NK-92 (cell line): ENCODE results near the gene DOCK4.
"Not testable (repeated sequence)": the region's sequence is repeated elsewhere in the genome, so short reads cannot be mapped to it uniquely, and the experiment has no call there.

Experiments
- DNase-seq: peaks from one replicate; lab custom pipeline; 2025; ENCODE audit not compliant: unreplicated experiment; lab: John Stamatoyannopoulos, UW

Gene DOCK4

GRCh38 chr7:112206238-112206990, at the start of gene DOCK4, which contains the start of gene ZNF277:
Gene DOCK4, minus strand, starts transcription at chr7:112206399. Its CDS starts 261 bp downstream, at chr7:112206138.
Gene ZNF277, plus strand, starts transcription at chr7:112206695. Its CDS starts 22 bp downstream, at chr7:112206717.
- DNase-seq = peak; percentile 91

DNA sequence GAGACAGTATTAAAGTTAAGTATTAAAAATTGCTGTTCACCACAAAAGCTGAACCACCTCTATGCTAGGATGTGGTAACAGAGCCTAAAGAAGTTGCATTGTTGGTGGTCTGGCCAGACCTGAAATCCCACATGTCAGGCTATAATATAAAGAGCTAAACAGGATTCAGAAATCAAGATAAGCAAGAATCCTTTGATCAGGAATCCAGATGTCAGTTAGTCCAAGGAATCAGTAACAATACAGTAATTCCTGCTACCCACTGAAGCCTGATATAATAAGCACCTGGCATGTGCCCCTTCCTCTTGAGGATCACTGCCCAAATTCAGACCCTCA, 49.2 kb upstream of the DOCK4 start:
- no peak for DNase-seq

DNA sequence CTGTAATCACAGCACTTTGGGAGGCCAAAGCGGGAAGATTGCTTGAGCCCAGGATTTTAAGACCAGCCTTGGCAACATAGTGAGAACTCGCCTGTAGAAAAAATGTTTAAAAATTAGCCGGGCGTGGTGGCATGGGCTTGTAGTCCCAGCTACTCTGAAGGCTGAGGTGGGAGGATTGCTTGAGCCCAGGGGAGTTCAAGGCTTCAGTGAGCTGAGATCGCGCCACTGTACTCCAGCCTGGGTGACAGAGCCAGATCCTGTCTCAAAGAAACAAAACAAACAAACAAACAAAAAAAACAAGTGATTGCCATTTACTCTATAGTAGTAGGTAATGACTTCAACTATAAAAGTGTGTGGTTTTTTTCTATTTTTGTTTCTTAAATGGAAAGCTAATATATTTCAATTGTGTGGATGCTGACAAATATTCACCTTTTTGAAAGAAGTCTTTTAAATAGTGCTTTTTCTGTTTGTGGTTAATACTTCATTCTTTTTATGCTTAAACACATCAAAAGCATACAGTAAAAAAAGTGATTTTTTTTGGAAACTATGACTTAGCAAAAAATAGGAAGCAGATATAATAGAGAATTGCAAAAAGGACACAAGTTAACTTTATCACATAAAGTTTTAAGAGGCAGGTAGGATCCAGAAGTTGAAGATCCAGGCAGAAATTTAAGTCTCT, 48.6 kb upstream of the DOCK4 start:
- no peak for DNase-seq

- DNase-seq = no peak
These were observed 48.0 kb upstream of the DOCK4 start for GRCh38 chr7:112254156-112254555.

GRCh38 chr7:112252691-112253090, 46.5 kb upstream of the DOCK4 start:
- no peak for DNase-seq

GRCh38 chr7:112252141-112252540, 45.9 kb upstream of the DOCK4 start:
- no peak for DNase-seq

GRCh38 chr7:112249967-112250366, 43.8 kb upstream of the DOCK4 start:
- not testable (repeated sequence) for DNase-seq

DNA sequence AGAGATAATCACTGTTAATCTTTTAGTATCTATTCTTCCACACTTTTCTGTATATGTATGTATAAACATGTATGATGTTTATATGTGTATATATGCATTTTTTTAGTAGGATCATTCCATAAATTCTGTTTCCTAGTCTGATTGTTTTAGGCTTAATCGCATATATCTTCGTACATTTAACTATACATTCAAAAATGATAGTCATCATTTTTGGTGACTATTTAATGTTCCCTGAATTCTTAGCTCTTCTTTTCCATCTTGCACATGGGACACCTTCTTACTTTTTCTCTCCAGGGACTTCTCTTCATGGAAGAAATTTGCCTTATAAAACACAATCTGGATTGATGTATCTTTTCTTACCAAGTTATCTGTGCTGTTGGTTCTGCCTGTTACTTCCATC, 42.4 kb upstream of the DOCK4 start:
- no peak for DNase-seq

DNA sequence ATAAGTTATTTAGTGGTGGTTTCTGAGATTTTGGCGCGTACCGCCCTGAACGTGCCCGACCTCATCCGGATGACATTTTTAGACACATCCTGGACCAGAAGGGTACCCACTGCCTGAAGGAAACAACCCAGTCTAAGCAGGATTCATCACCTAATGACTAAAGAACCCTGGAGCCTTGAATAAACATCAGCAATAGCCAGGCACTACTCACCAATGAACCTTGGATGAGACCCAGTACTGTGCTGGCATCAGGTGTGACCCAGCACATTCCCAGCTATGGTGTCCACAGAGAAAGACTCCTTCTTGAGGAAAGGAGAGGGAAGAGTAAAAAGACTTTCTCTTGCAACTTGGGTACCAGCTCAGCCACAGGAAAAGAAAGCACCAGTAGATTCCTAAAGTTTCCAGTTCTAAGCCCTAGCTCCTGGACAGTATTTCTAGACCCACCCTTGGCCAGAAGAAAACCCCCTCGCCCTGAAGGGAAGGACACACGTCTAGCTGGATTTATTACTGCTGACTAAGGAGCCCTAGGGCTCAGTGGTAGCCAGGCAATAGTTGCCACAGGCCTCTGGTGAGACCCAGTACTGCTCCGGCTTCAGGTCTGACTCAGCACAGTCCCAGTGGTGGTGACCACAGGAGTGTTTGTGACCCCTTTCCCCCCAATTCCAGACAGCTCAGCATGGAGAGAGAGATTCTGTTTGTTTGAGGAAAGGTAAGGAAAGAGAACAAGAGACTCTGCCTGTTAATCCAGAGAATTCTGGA, 32.8 kb upstream of the DOCK4 start:
- DNase-seq = no peak

GRCh38 chr7:112238330-112238729, 32.1 kb upstream of the DOCK4 start:
- no peak for DNase-seq

GRCh38 chr7:112236597-112236996, 30.4 kb upstream of the DOCK4 start:
- no peak for DNase-seq

GRCh38 chr7:112234147-112234546, 27.9 kb upstream of the DOCK4 start:
- no peak for DNase-seq

GRCh38 chr7:112233048-112233697, 27.0 kb upstream of the DOCK4 start:
- DNase-seq = no peak

DNA sequence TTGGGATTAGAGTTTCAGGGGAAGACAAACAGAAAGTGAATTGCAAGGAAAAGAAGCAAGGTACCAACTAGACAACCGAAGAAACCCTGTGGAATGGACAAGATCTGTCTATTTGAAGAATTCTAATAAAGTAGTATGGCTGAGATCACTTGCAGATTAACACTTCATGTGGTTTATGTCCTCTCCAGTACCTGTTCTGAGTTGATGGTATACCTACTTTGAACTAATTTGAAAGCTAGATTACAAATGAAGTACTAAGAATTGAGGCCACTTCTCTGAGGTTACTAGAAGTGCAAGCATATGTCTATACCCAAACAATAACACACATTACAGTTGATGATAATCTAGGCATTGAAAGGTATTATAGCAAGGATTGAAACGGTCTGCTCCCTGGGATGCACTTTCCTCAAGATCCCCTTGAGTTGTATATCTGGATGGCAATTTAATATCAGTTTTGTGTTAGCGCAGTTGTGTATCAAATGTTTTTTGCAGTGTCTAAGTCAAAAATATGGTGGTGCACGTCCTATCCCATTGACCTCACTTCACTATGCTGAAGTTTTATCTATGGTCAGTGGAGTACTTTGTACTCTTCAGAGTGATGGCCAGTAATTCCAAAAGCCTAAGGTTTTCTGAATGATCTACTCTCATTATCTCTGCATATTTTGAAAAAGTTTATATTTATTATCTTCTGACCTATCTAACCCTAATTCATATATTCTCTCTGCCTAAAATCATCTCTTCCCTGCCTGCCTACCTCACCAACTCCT, 26.2 kb upstream of the DOCK4 start:
- DNase-seq = no peak

DNA sequence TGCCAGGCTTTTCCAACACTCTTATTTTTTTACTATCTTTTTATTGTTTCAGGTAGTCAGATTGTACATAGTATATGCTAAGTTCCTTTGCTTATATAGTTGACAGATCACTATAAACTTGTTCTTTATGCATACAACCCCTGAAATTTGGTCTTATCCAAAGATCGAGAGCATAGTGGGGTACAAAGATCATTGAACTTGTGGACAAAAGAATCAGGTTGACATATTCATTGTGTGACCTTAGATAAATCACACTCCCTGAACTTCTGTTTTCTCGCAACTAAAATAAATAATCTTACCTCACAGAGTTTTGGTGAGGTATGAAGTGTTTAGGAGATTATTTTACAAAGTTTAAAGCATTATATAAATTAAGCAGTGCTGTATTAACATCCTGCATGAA, 22.4 kb upstream of the DOCK4 start:
- DNase-seq = no peak

- no peak for DNase-seq
These were observed 20.6 kb upstream of the DOCK4 start for GRCh38 chr7:112226701-112227276.

DNA sequence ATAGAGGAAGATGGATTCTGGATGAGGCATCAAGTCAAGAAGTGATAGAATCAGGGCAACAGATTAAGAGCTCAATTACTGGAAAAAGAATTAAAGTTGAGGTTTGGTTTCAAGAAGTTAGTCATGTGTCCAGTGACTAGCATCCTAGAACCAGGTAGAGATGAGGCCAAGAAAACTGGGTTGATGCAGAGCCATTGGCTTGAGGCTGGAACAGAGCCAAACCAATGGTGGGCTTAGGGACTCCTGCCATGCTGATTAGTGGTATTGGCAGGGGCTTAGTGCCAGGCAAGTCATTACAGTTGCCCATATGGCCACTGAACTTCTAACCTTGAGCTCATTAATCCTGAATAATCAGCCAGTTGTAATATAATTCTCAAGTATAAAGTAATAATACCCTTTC, 18.8 kb upstream of the DOCK4 start:
- no peak for DNase-seq

GRCh38 chr7:112224186-112224585, 18.0 kb upstream of the DOCK4 start:
- no peak for DNase-seq

DNA sequence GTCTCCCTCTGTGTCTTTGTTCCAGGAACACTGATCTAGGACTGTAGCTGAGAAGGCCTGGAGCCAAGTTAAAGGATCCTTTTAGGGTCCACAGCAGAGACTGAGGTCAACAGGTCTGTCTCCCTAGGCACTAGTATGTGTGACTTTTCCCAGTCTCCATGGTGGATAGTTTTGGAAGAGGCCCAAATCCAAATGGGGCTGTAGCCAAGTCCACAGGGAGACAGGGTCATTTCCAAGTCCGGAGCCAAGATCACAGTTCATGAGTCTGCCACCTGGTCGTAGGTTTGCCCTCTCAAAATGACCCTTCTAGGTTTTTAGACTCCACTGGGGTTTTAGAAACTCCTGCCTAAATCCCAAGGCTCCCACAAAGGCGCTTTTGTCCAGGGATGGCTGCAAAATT, 17.1 kb upstream of the DOCK4 start:
- DNase-seq = no peak

DNA sequence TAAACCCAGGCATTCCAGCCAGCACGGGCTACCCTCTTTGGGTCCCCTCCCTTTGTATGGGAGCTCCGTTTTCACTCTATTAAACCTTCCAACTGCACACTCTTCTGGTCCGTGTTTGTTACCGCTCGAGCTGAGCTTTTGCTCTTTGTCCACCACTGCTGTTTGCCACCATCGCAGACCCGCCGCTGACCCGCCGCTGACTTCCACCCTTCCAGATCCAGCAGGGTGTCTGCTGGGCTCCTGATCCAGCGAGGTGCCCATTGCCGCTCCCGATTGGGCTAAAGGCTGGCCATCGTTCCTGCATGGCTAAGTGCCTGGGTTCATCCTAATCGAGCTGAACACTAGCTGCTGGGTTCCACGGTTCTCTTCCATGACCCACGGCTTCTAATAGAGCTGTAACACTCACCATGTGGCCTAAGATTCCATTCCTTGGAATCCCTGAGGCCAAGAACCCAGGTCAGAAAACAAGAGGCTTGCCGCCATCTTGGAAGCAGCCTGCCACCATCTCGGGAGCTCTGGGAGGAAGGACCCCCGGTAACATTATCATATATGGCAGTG, 14.8 kb upstream of the DOCK4 start:
- DNase-seq = no peak
